Eye (tissue), 1 donor: ENCODE results near the gene USP25.

Experiments
- DNase-seq: peaks from one replicate; pipeline ENCODE4 v3.0.0-alpha.2; 2015

The USP25 gene, protein sequence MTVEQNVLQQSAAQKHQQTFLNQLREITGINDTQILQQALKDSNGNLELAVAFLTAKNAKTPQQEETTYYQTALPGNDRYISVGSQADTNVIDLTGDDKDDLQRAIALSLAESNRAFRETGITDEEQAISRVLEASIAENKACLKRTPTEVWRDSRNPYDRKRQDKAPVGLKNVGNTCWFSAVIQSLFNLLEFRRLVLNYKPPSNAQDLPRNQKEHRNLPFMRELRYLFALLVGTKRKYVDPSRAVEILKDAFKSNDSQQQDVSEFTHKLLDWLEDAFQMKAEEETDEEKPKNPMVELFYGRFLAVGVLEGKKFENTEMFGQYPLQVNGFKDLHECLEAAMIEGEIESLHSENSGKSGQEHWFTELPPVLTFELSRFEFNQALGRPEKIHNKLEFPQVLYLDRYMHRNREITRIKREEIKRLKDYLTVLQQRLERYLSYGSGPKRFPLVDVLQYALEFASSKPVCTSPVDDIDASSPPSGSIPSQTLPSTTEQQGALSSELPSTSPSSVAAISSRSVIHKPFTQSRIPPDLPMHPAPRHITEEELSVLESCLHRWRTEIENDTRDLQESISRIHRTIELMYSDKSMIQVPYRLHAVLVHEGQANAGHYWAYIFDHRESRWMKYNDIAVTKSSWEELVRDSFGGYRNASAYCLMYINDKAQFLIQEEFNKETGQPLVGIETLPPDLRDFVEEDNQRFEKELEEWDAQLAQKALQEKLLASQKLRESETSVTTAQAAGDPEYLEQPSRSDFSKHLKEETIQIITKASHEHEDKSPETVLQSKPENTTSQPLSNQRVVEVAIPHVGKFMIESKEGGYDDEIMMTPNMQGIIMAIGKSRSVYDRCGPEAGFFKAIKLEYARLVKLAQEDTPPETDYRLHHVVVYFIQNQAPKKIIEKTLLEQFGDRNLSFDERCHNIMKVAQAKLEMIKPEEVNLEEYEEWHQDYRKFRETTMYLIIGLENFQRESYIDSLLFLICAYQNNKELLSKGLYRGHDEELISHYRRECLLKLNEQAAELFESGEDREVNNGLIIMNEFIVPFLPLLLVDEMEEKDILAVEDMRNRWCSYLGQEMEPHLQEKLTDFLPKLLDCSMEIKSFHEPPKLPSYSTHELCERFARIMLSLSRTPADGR

DNA sequence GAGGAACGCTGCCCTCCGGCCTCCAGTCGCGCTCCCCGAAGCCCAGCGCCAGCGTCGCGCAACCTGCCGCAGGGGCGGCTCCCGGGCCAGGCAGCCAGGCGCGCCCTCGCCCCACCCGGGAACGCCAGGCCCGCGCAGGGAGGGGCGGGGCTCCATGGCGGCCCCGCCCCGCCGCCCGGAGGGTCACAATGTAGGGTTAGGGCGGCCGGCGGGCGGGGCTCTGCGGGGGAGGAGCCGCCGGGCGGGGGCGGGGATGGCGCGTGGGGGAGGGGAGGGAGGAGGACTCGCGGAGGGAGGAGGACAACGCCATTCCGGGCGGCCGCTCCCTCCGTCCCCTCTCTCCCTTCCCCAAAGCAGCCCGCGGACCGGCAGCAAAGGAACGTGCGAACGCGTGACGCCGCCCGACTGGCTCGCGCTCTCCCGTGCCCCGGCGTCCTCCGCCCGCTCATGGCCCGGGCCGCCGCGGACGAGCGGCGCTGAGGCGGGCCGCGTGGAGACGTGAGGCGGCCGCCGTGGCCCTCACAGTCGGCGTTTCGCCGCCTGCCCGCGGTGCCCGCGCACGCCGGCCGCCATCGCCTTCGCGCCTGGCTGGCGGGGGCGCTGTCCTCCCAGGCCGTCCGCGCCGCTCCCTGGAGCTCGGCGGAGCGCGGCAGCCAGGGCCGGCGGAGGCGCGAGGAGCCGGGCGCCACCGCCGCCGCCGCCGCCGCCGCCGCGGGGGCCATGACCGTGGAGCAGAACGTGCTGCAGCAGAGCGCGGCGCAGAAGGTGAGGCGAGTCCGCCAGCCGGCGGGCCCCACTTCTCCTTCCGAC is at the start of gene USP25:
USP25 (plus strand) TSS at position 309 of the 810 bp plus-strand sequence; CDS start at position 721, 412 bp downstream.
- DNase-seq, result peak; percentile 91

DNA sequence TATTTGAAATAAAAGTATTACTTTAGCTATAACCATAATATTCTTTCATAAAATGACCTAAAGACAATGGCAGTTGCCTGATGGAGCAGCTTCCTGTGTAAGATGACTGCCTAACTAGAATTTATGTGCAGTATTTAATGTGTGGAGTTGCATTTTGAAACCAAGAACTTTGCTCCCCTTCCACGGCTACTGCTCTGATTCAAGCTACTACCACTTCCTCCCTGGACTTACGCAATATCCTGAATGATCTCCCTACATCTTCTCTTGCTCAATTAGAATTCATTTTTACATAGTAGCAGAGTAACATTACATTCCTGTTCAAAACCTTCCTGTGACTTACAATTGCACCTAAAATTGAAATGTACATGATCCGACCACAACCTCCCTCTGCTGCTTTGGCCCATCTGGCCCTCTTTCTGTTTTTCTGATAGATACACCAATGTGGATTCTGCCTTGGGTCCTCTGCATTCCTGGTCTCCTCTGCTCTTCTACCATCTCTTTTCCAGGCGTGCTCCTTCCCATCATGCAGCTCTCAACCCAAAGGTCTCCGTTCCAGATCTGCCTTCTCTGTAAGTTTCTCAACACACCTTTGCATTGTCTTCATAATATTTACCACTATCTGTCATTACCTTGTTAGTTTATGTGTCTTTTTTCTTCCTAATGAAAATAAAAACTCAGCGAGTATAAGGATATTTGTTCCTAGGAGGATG is 47.4 kb upstream of the USP25 start:
- DNase-seq, result no peak

DNA sequence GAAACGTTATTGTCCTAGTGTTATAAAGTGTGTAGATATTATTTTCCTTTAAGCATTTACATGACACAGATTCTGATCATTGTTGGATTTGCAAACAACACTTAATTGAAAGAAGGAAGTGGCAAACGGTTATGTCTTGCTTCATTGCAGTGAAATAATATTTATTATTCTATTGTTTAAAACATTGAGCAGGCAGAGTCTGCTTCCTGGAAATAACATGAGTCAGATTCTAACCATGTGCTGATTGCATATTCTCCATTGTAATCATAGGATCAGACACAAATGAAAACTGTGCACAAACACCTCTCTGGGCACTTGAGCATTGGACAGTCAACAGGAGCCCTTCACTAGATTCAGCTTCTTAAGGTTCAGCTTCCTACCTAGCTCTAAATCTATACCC is 46.8 kb upstream of the USP25 start:
- DNase-seq, result no peak

DNA sequence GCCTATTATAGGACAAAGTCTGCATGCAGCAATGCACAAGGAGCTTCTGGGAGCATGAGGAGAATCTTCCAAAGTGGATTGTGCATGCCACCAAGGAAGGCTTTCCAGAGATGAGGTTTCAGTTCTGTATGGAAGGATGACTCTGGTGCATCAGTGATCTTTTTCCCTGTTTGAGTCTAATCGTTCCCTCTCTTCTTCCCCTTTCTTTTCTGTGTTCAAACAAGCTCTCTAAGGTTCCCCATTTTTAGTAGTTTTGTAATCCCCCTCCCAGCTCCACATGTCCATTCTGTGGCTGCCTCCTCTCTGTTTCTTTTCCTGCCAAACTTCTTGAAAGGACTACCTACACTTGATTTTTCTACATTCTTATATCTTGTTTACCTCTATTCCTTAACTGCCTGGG is 43.3 kb upstream of the USP25 start:
- no peak for DNase-seq

DNA sequence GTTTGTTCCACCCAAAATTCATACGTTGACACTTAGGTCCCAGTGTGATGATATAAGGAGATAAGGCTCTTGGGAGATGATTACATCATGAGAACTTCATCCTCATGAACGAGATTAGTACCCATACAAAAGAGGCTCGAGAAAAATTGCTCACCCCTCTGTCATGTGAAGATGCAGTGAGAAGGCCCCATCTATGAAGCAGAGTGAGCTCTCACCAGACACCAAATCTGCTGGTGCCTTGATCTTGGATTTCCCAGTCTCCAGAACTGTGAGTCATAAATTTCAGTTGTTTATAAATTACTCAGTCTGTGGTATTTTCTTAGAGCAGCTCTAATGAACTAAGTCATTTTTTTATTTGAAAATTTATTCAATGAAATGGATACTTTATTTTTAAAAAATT is 42.6 kb upstream of the USP25 start:
- DNase-seq, result no peak

DNA sequence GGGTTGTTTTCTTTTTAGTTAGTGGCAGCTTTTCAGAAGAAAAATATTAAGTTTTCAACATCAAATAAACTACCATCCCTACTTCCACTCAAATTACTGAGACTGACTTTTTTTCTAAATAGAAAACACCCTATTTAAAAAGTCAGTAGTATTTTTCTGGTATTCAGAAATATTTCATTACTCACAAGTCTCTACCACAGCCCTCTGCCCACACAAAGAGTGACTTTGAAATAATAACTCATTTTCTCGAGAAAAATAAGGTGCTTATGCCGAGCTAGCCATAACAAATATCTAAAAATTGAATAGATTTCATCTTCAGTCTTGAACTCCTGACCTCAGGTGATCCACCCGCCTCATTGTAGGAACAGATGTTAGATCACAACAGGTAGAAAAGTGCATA is 41.8 kb upstream of the USP25 start:
- no peak for DNase-seq

DNA sequence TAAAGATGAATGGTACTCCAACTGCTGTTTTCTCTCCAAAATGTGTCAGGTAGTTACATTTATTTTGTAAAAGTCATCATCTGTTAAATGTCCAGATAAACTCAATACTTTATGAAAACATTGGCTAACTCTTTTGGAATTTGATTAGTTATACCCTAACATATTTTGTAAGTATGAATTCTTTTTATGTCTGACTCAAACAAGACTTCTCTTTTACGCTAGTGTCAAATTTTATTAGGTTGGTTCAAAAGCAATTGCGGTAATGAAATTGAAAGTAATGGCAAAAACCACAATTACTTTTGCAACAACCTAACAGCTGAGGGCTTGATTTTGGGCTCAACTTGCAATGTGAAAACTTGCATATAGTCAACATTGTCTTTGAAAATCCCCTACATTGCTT is 41.0 kb upstream of the USP25 start:
- DNase-seq, result no peak

DNA sequence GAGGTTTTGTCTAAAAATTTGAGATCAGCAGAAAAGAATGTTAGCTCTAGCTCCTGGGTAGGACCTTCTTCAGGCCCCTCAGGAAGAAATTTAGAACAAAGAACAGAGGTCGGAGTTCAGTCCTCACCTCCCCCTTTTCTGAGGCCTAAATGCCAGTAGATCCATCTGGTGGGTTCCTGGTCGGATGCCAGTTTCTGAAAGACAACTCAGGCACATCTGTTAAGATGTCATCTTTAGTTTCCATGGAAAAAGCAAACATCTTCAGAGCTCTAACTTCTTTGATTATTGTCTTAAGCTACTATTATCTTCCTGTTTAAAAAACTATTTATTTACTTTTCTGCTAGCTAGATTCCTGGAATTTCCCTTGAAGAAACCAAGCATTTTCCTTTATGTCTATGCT is 37.1 kb upstream of the USP25 start:
- DNase-seq, result no peak

DNA sequence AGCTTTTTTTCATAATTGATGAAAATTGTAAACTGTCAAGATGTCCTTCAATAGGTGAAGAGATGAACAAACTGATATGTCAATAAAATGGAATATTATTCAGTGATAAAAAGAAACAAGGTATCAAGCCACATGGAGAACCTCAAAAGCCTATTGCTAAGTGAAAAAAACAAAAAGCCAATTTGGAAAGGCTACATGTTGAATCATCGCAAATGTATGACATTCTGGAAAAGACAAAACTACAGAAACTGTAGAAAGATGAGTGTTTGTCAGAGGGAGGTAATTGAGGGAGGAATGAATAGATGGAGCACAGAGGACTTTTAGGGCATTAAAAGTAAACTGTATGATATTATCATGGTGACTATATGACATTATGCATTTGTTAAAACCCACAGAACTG is 34.5 kb upstream of the USP25 start:
- no peak for DNase-seq

DNA sequence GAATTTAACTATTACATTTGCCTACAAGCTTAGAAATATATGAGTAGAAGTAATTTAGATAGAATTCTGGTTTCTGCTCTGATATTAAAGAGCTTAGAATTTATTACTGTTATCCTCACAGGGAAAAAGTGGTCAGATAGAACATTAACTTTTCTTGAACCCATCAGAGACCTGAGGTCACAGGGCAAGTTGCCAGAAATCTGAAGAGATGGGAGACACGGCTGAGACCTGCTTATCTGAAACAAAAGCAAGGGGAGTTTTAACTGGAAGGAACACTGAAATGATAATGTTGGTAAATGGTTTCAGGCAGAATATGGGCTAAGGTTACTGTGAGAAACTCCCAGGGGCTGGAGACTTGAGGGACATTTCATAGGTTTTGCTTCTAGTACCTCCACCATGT is 28.0 kb upstream of the USP25 start:
- no peak for DNase-seq

DNA sequence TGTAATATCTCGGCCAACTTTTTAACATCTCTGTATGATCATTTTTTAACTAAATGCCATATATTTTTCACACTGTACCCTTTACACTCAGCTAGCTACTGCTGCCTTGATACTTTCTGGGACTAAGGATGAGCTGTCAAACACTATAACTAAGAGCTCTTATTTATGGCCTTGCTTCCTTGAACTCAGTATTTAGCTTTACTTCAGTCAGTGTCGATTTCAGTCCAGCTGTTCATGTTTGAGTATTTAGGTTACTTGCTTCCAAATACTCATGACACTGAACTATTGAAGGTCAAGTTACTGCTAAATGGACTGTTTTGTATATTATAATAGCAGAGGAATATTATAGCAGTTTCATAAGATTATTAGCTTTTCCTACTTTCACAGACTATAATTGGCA is 25.9 kb upstream of the USP25 start:
- DNase-seq, result no peak

DNA sequence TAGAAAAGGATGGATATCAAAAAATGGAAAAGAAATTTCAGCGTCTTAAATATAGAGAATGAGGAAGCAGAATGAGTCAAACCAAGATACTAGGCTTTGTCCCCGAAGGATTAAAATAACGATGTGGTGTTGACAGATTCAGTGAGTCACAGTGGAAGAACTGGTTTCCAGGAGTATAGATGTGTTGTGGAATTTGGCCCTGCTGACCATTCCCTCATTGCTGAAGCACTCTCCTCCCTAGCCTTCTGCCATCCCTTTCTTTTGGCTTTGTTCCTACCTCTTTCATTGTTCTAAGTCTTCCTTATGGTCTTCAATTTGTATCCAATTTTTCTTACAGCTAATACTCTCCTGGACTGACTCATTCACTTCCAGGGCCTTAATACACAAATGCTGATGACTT is 23.1 kb upstream of the USP25 start:
- DNase-seq, result no peak

DNA sequence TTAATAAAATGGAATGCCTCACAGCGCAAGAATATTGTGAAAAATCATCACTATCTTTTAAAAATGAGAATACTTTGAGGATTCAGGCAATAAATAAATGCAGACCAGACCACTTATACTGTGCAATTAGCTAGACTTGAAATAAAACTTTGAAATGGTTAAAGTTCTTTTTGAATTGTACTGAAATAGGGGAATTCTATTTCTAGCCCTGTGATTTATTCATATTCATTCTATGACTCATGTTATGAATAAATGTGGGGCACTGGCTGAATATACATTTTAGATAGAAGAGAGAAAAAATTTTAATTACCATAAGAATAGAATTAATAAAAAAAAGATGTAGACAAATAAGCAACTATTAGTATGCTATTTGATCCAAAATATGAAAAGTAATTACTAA is 16.4 kb upstream of the USP25 start:
- DNase-seq, result no peak

DNA sequence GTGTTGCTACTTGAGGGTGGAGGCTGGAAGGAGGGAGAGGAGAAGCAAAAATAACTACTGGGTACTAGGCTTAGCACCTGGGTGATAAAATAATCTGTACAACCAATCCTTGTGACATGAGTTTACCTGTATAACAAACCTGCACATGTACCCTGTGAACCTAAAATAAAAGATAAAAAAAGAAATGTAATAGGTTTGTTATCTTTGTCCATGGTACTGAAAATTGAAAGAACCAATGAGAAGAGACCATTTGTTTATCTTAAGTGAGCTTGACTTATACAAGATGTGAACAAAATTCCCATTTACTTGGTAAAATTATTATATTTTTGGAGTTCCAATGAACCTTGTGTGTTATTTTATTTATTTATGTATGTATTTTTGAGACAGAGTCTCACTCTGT is 11.1 kb upstream of the USP25 start:
- DNase-seq, result no peak

DNA sequence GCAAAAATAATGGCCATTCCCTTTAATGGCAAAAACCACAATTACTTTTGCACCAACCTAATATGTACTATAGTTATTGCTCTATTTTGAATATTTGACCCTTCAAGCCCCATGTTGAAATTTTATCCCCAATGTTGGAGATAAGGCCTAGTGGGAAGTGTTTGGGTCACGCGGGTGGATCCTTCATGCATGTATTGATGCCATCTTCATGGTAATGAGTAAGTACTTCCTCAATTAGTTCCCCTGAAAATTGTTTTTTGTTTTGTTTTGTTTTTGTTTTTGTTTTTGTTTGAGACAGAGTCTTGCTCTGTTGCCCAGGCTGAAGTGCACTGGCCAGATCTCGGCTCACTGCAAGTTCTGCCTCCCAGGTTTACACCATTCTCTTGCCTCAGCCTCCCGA is 9.8 kb upstream of the USP25 start:
- no peak for DNase-seq

DNA sequence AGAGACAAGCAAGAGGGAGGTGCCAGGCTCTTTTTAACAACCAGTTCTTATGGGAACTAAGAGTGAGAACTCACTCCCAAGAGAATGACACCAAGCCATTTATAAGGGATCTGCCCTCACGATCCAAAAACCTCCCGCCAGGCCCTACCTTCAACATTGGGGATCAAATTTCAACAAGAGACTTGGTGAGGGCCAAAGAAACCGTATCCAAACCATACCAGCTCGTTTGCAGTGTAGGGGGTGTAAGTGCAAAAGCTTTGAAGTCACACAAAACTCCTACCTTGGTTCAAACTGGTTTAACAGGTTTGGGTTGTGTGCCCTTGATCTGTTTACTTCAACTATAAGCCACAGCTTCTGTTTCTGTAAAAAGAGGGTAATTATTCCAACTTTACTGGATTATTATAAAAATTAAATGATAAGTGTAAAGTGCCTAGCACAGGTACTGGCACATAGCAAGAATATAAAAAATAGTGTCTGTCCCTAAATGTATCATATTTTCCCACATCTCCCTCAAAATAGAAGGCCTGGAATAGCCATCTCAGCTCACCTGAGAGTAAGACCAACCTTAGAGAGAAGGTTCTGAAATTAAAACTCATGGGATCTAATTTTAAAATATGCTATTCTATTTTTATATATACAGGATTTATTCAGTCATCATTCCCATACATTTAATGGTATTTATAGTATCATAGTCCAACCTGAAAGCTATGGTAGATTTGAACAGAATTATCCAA is 7.0 kb upstream of the USP25 start:
- DNase-seq, result no peak

DNA sequence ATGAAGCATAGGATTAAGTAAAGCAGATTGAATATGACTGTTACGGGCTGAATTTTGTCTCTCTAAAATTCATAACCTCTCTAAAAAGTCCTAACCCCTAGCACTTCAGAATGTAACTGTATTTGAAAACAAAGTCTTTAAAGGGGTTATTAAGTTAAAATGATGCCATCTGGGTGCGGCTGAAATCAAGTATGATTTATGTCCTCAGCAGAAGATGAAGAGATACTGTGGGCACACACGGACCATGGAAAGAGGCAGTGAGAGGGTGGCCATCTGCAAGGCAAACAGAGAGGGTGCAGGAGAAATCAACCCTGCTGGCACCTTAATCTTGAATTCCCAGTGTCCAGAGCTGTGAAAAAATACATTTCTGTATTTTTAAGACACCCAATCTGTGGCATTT is 3.8 kb upstream of the USP25 start:
- no peak for DNase-seq

DNA sequence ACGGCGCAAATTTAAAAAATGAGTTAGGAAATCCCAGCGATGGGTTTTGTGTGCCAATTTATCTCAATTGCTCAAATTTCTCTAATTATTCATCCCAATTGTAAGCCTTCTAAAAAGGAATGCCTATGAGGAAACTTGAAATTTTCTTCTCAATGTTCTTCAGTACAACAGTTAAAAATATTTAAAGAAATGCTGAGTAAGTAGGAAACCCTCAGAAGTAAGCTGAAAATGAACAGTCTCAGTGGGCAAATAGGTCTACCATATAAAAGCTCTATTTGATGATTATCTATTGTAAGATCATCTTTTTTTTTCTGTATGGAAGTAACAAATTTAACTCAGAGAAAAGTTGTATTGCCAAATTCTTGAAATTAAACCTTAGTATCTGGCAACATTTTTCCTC is 1.7 kb upstream of the USP25 start:
- DNase-seq, result no peak

DNA sequence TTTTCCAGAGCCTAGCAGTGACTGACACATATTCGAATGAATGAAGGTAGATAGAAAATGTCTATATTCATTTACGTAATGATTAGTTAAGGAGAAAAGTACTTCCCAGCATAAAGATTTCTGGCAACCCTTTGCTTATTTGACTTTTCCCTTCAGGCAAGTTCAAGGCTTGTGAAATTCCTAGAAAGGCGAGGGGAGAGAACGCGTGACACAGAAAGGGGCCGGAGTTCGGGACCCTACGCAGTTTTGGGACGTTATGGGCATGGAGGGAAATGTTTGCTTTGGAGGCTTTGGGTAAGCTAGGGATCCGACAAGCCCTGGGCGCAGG is 472 bp upstream of the USP25 start:
- DNase-seq, result no peak

DNA sequence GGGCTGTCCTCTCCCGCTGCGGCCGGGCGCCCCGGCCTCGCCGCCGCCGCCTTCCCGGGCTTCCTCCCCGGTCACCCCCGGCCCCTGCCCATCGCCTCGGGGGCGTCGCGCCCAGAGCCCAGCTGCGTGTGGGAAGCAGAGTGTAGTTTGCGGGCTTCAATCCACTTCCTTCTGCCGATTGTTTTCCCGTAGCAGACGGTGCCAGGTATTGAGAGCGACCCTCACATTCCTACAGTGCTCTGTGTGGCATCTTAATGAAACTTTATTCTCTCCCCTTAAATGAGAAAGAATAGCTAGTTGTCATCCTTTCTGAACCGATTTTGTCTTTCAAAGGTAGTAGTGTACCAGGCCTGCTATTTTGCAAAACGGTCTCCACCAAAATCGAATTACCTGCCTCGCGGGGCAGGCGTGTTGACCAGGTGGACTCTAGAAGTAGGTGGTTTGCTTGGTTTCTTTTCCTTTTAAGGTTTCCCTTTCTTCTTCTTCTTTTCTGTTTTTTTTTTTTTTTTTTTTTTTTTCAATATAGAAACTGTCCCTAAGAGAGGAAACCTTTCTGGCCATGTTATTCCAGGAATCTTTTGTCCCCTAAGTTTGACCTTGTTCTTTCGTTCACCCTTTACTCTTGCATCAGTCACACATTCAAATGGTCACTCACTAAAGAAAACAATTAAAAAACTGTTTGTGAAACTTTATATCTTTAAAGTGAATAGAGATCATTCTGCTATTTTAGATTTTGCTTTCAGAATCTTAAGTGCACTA is 881 bp downstream of the USP25 start:
- peak; percentile 83 for DNase-seq

DNA sequence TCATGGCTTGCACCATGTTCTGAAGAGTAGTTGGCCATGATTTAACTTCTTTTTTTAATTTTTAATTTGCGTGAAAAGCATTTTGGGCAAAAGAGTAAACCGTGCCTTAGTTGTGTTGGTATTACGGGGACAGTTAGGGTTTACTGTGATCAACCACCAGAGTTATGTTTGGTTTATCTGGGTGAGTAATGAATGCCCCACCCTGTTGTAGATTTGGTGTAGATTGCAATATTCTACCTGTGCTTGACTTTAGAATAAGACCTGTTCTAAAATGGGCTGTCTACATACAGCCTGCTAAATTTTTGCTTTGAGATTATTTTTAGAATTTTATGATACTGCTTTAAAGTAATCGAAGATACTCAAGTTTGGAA is 1.4 kb downstream of the USP25 start:
- peak; percentile 18 for DNase-seq
